Activated gamma-delta T cell treated with Interleukin-2 at 50 U/mL for 16 hours (primary cell): Measurements from ENCODE around the gene LUC7L3.
"Not testable (repeated sequence)": the region's sequence is repeated elsewhere in the genome, so short reads cannot be mapped to it uniquely, and the experiment has no call there.

Experiments
- DNase-seq: peaks from one replicate; pipeline ENCODE4 v3.0.0-alpha.2; 2020

The LUC7L3 gene

DNA sequence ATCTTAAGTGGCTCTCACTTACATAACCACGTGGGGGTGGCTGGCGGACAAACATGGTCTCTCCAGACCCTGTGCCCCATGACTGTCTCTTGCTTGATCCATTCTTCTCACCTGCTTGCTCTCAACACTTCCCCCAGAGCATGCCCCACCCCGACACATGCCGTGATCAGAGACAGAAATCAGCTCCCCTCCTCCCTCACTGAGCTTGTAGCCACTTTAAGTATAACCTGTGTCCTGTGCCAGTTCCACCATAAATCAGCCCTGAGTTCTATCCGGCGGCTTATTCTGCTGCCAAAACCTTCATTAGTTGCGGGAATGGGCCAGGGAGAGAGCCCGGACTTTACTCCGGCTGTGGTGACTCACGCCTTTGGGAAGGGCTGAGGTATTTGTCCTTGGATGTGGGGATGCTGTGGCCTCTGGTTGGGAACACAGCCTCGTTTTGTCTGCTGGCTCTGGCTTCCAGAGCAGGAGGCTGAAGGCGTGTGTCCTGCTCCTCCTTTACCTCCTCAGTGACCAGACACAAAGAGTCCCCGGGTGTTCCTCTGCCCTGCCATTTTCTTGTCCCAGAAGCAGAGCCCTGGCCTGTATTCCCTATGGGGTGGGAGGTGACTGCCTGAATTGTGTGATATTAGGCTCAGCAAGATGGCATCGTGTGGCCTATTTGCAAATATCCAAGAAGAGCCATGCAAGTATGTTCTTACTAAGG lies 32.8 kb upstream of the LUC7L3 start:
- DNase-seq: no peak

DNA sequence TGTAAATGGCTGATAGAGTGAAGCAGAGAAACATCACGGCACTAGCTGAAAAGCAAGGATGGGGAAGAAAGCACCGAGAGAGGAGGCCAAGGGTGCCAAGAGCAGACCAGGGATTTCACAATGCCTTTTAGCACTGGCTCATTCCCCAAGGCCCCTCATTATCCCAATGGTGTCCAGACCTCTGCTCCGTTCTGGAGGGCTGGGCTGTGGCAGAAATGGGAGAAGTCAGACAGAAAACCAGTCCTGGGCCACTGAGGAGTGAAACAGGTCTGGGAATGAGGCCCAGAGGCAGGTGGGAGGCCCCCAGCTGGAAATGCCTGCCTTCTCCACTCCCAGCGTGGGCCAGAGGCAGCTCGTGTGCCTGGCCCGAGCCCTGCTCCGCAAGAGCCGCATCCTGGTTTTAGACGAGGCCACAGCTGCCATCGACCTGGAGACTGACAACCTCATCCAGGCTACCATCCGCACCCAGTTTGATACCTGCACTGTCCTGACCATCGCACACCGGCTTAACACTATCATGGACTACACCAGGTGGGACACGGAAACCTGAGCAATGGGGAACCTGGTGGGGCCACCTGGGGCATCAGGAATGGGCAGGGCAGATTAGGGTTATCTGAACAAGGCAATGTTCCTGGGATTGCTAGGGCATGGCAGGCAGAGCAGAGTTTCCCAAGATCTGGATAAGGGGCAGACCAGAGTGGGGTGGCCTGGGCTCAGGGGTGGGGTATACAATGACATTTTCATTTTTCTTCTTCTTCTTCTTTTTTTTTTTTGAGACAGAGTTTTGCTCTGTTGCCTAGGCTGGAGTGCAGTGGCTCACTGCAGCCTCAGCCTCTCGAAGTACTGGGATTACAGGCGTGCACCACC lies 32.0 kb upstream of the LUC7L3 start:
- DNase-seq: no peak

DNA sequence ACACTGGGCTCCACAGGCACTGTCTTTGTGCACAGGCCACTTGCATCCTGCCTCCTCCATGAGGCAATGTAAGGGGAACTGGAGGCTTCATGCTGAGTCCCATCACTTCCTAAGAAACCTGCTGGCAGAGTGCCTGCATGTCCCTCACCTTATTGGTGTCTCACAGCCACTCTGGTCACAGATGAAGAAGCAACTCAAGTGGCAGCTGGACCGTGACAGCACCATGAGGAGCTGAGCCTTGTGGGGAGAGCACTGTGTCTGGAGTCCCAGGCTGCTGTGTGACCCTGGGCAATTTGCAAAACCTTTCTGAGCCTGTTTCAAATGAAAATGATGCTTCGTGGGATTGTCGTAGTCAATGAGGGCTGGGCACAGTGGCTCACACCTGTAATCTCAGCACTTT lies 31.2 kb upstream of the LUC7L3 start:
- DNase-seq: no peak

DNA sequence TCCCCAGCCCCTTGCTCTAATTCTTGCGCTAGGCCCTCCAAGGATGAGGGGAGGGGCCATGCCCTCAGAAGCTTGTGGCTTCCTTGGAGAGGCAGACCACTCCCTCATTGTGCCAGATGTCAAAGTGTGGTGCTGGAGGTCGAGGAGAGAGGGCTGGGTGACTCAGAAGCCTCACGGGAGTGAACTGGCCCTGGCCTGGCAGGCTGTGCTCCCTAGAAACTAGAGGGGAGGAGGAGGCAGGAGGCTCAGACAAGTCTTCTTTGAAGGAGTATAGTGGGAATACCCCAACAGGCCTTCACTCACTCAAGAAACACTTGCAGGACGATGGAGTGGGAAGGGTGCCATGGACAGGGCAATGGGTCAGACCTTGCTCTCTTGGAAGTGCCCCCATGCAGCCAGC lies 30.2 kb upstream of the LUC7L3 start:
- DNase-seq: no peak

DNA sequence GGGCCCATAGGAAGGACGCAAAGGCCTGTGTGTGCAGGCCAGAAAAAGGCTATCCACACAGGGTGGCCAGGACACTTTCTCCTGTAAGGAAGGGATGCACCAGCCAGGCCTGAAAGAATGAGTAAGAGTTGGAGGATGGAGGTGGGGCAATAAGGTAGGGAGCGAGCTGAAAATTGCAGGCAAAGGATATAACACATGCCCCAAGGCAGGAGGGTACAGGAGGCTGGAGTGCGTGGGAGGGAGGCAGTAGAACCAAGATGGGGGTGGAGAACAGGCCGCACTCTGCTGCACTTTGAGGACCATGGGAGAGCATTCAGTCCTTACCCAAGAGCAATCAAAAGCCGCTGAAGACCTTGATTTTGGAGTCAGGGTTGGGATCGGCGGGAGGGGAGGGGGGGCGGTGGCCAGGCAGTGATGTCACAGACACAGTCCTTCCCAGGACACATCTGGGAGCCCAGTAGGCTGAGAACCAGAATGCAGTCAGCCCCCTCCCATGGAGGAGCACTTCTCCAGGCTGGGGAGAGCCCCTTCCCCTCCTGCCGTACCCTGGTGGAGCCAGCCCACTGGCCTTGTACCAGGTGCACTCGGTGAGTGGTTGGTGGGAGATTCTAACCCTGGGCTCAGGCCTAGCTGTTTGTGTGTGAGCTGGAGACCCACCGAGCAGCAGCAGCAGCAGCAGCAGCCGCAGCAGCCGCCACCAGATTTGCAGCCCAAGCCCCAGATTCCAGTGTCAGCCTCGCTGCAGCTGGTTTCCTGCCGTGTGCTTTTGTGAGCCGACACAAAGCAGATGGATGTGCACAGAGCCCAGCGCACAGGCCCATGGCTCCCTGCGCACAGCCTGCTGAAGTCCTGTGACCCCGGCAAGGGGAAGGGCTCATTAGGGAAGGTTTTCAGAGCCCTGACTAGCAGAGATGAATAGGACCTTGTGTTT lies 29.2 kb upstream of the LUC7L3 start:
- no peak for DNase-seq

DNA sequence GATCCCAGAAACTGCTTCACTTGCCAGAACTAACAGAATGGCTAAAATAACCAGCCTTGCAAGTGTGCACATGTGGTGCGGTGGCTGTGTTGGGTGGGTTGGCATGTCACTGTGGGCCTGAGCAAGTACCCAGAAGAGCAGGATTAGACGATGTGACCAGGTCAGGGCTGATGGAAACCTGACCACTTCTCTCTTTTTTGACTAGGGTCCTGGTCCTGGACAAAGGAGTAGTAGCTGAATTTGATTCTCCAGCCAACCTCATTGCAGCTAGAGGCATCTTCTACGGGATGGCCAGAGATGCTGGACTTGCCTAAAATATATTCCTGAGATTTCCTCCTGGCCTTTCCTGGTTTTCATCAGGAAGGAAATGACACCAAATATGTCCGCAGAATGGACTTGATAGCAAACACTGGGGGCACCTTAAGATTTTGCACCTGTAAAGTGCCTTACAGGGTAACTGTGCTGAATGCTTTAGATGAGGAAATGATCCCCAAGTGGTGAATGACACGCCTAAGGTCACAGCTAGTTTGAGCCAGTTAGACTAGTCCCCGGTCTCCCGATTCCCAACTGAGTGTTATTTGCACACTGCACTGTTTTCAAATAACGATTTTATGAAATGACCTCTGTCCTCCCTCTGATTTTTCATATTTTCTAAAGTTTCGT lies 28.4 kb upstream of the LUC7L3 start:
- DNase-seq: no peak

DNA sequence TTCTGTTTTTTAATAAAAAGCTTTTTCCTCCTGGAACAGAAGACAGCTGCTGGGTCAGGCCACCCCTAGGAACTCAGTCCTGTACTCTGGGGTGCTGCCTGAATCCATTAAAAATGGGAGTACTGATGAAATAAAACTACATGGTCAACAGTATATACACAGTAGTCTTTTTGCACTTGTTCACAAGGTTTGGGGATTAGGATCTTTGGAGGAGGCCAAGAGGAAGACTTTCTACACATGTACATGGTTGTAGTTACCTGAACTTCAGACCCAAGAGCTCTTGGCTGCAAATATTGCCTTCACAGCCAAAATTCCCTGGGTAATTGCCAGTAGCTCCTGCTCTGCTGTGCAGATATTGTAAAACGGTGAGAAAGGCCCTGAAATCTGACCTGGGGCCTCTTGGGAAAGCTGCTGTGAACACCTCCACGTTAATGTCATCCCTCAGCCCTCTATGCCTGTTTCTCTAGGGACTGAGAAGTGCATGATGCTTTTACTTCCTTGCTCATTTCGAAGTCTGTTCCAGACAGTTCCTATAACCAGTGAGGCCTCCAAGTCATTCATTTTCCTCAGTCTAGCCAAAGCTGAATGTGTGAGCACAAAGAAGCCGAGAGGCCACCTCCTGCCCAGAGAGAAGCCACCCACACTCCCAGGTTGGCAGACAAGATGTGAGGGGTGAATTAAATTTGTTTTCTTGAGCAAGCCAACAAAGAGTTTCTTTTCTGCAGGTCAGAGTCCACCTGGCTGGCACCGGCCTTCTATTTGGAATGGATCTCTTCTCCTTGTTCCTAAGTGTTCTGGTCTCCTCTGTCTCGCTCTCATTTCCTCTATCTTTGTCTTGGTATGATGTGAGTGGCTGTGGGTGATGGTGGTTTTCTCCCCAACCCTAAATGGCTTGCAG lies 27.6 kb upstream of the LUC7L3 start:
- DNase-seq: no peak

DNA sequence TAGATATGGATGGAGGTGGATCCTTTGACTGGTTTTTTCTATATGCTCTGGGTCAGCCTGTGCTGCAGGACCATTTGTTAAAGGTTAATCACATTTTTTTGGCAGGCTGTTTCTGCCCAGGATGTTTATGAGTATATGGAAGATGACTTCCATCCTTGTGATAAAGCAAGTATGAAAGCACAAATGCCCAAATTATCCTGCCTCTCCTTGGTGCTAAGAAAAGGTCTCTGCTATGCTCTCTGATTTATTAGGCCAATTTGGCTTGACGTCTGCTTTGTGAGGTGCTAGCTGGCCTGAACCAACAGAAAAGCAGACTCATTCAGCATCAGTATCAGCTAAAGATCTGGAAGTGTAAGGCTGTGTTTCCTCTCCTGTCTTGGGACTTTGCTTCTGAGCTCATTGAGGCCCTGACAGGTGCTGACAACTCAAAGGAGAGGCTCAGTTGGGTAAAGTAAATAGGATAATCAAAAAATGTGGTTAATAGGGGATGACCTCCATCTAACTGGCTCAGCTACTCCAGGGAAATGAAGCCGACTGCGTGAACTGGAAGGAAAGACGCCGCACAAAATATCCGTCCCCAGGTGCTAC lies 26.9 kb upstream of the LUC7L3 start:
- no peak for DNase-seq

DNA sequence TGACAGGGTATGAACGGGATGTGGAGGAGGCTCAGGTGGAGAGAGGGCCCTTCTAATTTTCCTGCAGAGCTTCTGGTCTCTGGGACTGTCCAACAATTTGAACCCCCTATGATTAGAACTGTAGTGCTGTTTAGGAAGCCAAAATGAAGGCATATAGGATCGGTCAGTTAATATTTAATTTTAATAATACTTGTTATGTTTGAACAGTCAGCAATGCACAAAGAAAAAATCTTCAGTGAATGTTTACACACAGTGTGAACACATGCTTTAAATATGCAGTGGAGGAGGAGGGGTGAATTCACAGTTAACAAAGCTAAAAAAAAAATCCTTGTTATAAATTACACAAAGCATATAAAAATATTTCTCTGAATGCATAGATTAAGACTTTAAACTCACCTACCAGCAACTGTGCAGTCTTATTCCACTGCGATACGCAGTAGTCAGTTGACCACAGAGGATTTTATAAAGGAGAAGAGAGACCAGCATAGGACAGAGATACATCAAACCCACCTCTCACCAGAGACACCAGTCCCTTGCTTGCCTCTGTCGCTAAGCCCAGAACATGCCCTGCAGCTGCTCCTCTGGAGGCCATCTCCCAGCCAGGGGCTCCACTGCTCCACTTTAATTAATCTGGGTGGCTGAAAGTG lies 26.2 kb upstream of the LUC7L3 start:
- DNase-seq: no peak

DNA sequence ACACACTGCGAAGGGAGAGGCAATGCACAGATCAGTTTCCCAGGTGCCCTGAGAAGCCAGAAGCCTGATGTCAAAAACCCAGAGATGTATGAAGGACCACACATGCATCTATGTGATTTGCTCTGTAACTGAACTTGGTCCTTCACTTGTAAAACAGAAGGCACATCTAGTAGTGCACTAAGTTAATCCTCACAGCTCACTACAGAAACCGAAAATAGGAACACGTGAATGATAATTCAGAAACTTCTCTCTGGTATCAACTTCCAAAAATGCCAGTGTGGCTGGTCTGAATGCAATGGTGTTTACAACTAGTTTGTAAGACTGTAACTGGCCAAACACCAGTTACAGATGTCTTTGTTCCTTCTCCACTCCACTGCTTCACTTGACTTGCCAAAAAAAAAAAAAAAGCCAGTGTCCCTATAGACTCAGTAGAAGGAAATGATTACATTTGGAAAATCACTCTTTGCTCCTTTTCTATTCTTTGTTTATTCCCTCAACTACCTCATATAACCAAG lies 23.0 kb upstream of the LUC7L3 start:
- no peak for DNase-seq

DNA sequence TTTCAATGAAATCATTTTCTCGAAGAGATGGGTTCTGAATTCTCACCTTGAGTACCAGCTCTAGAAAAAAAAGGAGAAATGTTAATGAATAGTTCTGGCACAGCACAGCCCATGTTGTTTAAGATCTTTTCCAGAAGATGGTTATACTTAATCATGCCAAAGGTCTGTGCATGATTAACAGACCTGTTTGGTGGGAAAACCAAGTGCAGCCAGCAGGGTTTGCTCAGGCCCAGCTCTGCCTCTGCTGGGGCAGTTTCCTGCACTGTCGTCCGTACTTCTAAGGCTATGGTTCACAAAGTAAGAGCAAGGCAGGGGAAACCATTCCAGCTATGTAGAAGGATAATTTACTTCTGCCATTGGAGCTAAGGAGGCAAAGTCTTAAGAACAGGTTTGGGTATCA lies 22.3 kb upstream of the LUC7L3 start:
- no peak for DNase-seq

DNA sequence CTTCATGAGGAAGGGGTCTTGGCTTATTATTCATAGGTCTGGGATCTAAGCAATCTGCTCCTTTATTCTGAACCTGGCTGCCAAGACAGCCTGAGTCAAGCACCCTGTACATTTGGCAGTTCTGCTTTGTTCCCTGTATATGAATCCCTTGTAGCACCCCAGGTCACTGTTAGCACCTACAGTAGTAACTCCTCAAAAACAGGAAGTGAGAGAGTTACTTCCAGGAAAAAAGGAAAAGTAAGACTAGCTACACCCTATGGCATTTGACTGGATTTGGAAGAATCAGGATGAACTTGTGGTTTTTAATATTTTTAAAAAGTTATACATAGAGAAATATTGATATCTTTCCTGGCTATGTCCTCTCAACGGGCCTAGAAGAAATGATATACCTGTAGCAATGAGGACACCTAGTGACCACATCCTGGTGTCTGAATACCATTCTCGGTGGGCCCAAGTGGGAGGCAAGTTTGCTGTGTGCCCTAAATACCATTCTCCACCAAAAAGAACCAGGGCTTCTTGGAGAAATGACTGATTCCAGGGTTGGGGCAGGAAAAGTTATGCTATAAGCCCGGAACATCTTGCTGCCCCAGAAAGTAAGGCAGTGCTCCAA lies 21.6 kb upstream of the LUC7L3 start:
- no peak for DNase-seq

DNA sequence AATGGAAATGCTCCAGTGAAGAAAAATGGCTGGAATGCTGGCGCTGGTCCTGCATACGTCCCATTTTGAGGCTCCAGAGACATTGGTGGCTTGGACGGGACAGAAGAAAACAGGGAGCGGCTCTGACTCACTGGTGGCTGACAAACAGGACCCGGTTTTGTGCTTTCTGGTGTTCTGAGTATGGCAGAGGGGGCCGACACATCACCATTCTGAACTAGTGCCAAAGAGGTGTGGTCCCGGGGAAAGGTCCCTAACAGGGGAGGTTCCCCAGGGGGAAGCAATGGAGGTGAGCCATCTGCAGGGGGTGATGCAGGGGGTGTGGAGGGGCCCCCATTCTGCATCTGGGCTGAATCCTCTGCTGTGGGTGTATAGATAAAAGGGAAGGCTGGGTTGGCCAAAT lies 20.0 kb upstream of the LUC7L3 start:
- DNase-seq: no peak

DNA sequence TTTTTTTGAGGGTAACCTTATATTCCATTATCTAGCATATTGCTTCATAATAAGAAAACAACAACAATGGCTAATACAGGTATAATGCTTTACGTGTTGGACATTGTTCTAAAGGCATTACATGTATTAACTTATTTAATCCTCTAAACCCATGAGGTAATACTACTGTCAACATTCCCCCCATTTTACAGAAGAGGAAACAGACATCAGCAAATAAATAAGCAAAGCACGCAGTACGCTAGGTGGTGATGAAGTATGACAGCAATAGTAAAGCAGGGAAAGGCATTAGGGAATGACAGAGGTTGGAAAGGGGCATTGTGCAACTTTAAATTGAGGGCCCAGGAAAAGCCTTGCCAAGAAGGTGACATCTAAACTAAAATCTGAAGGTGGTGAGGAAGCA lies 16.2 kb upstream of the LUC7L3 start:
- no peak for DNase-seq

DNA sequence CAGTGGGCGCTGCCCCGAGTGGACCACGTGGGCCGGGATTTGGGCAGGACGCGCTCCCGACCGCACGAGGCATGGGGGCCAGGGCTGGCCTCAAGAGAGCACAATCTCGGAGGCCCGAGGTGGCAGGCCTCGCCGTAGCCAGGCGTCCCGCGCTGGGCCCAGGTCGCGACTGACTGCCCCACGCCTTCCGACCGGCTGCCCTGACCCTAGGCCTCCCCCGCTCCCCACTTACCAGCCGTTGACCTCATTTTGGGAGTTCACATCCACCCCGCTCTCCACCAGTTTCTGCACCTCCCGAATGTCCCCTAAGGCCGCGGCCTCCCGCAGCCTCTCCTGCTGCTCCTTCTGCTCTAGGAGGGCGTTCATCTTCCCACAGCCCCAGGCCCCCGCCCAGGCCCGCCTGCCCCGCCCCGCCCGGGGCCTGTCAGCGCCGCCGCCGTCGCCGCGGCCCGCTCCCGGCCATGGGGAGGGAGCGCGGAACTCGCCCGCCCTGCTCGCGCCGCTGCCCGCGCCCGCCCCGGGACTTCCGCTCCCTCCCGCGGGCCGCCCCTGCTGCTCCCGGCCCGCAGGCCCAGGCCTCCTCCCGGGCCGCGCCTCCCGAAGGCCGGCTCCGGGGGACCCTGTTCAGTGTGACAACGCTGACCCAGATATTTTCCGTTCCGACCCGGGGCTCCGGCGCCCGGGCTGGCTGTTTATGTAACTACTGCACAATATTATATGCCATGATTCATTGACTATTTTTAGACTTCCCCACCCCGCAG lies 11.9 kb upstream of the LUC7L3 start, which contains the start of gene ANKRD40:
Gene ANKRD40, minus strand, starts transcription at position 626 of the 761 bp plus-strand sequence. Its CDS starts 260 bp downstream, at position 366.
- DNase-seq: peak; percentile 88

DNA sequence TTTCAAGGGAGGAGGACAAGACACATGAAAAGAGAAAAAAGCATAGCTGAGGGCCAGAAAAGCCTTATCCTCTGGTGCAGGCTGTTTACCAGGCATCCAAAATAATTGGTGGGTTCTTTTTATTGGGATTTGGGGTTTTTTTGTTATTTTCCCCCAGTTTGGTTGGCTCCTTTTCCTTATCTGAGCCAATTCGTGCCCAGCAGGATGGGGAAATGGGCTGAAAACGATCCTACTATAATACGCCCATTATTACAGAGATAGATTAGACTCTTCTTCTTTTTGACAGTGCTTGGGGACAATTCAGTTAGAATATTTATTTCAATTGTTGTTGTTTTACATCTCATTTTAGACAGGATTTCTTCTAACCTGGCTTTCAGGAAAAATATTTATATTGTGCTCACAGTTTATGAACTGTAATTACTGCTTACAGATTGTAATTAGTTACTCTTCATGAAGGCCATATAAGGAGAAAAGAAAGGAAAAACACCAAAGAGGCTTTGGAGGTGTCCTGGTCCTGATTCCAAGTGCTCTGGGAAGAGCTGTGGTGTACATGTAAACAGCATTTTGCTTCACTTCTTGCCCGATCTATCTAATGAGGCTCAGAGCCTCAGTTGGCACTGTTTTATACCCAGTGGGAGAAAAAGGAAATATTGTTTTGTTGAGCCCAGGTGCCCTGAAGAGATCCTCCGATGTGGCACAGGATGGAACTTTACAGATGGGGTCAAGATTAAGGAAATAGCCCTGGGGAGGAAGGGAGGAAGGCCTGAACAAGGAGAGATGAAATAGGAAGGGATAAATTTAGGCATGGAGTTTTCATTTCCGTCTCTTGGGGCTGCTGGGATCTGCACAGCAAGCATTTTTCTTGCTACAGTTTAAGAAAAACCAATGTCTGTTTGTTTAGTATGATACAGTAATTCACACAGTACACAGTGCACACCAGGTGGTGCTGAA lies 11.1 kb upstream of the LUC7L3 start:
- DNase-seq: no peak

DNA sequence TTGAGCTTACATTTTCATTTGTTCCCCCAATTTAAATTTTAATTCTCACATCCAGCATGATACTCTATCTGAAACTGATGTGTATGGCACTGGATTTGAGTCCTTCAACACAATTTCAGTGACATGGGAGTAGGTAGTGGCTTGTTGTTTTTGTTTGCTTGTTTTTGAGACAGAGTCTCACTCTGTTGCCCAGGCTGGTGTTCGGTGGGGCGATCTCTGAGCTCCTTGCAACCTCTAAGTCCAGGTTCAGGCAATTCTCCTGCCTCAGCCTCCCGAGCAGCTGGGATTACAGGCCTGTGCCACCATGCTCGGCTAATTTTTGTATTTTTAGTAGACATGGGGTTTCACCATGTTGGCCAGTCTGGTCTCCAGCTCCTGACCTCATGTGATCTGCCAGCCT lies 10.3 kb upstream of the LUC7L3 start:
- not testable (repeated sequence) for DNase-seq

DNA sequence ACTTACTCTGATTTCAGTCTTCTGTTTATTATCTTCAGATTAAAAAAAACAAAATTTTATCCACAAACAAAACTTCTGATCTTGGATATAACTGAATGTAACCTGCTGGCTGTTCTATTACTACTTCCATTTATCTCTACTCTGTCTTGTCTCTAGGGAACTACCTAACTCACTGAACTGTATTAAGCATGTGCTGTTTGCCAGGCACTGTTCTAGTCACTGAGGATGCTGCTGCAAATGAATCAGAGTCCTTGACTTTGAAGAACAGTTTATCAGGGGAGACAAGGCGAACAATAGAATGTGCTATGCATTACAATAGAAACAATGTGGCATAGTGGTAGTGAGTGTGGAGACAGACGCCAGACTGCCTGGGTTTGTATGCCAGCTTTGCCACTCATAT lies 9.4 kb upstream of the LUC7L3 start:
- no peak for DNase-seq
